NT2/D1 (cell line): ENCODE data around the gene SLC32A1.

Experiments
- DNase-seq: peaks from one replicate; pipeline ENCODE4 v3.0.0-alpha.2; 2011; ENCODE audit warnings: low read depth, low spot score
- H3K27me3 ChIP-seq: 2 replicates; pipeline ENCODE4 v1.6.0; 2011; ENCODE audit warnings: mild to moderate bottlenecking; ENCODE audit not compliant: insufficient read length, insufficient read depth
- H3K36me3 ChIP-seq: 2 replicates; pipeline ENCODE4 v1.6.1; 2011; ENCODE audit warnings: mild to moderate bottlenecking, low read length, mixed read lengths; ENCODE audit not compliant: insufficient read depth, insufficient read length
- H3K4me1 ChIP-seq: 2 replicates; pipeline ENCODE4 v1.5.1; 2011; ENCODE audit not compliant: insufficient read depth, insufficient read length
- H3K4me3 ChIP-seq: 2 replicates; pipeline ENCODE4 v1.5.1; 2011; ENCODE audit warnings: low read depth; ENCODE audit not compliant: insufficient read length
- H3K9ac ChIP-seq: 2 replicates; pipeline ENCODE4 v1.6.0; 2011; ENCODE audit warnings: low read depth; ENCODE audit not compliant: insufficient read length
- H3K9me3 ChIP-seq: 2 replicates; pipeline ENCODE4 v1.5.1; 2011; ENCODE audit warnings: mild to moderate bottlenecking, low read length; ENCODE audit not compliant: insufficient read depth
- SUZ12 ChIP-seq: IDR thresholded peaks from 2 replicates; pipeline ENCODE4 v1.6.1; 2011; ENCODE audit not compliant: insufficient read length, insufficient read depth; ENCODE audit errors: extremely low read depth
- YY1 ChIP-seq: IDR thresholded peaks from 2 replicates; pipeline ENCODE4 v1.6.1; 2011; ENCODE audit not compliant: insufficient read length, insufficient read depth
- ZNF274 ChIP-seq: IDR thresholded peaks from 2 replicates; pipeline ENCODE4 v1.6.1; 2011; ENCODE audit warnings: mild to moderate bottlenecking, low read depth, low read length

SLC32A1 gene

GRCh38 chr20:38747495-38748096 lies 23.3 kb downstream of the SLC32A1 start:
- no peak for DNase-seq
- TF ChIP-seq YY1 (no peak), SUZ12 (no peak), ZNF274 (no peak)
- Histone ChIP-seq H3K36me3 (peaks cover 23% of the 10 kb centered on the region), H3K4me1 (peaks cover 4% of the 10 kb centered on the region), H3K27me3 (peaks cover 16% of the 10 kb centered on the region), H3K9ac (no peak overlapping the region), H3K9me3 (no peaks in the 10 kb centered on the region), H3K4me3 (no peak overlapping the region)

GRCh38 chr20:38748097-38748860 lies 24.0 kb downstream of the SLC32A1 start, which contains the start of gene ACTR5:
ACTR5 (plus strand) TSS chr20:38748460; CDS start chr20:38748479, 19 bp downstream.
- no peak for TF ChIP-seq ZNF274
- TF ChIP-seq YY1 = peak; percentile 83
- no peak for TF ChIP-seq SUZ12
- Histone ChIP-seq H3K9ac (peak within 1 kb of the TSS; percentile 98), H3K27me3 (peaks cover 16% of the 10 kb centered on the region), H3K4me3 (peak within 1 kb of the TSS; percentile 92), H3K9me3 (no peaks in the 10 kb centered on the region), H3K36me3 (peaks cover 29% of the 10 kb centered on the region), H3K4me1 (peaks cover 4% of the 10 kb centered on the region)
- peak; percentile 84 for DNase-seq

GRCh38 chr20:38748861-38749149 lies 24.5 kb downstream of the SLC32A1 start:
- TF ChIP-seq YY1 (no peak), SUZ12 (no peak), ZNF274 (no peak)
- Histone ChIP-seq H3K9me3 (no peaks in the 10 kb centered on the region), H3K4me1 (peaks cover 4% of the 10 kb centered on the region), H3K4me3 (peak overlapping the region; percentile 92), H3K9ac (peak overlapping the region; percentile 98), H3K36me3 (peaks cover 31% of the 10 kb centered on the region), H3K27me3 (peaks cover 16% of the 10 kb centered on the region)
- DNase-seq = no peak

- H3K36me3 ChIP-seq = peaks cover 52% of the 10 kb centered on the region
- no peak for TF ChIP-seq SUZ12
- TF ChIP-seq ZNF274 = no peak
- TF ChIP-seq YY1 = no peak
- DNase-seq = no peak
- H3K27me3 ChIP-seq = peaks cover 12% of the 10 kb centered on the region
- H3K4me3 ChIP-seq = no peak overlapping the region
- H3K4me1 ChIP-seq = peaks cover 4% of the 10 kb centered on the region
- H3K9me3 ChIP-seq = no peaks in the 10 kb centered on the region
- H3K9ac ChIP-seq = no peak overlapping the region
Measured at GRCh38 chr20:38751360-38751976, 27.2 kb downstream of the SLC32A1 start.

- H3K4me3 ChIP-seq = no peak overlapping the region
- H3K4me1 ChIP-seq = peaks cover 4% of the 10 kb centered on the region
- H3K27me3 ChIP-seq = peaks cover 7% of the 10 kb centered on the region
- no peak overlapping the region for H3K9ac ChIP-seq
- no peak for TF ChIP-seq SUZ12
- no peak for TF ChIP-seq YY1
- TF ChIP-seq ZNF274 = no peak
- H3K36me3 ChIP-seq = peaks cover 57% of the 10 kb centered on the region
- no peaks in the 10 kb centered on the region for H3K9me3 ChIP-seq
- no peak for DNase-seq
Measured at GRCh38 chr20:38752029-38752428, 27.7 kb downstream of the SLC32A1 start.

- H3K4me1 ChIP-seq = no peaks in the 10 kb centered on the region
- no peaks in the 10 kb centered on the region for H3K27me3 ChIP-seq
- no peaks in the 10 kb centered on the region for H3K9me3 ChIP-seq
- no peak for TF ChIP-seq SUZ12
- TF ChIP-seq ZNF274 = no peak
- no peak for TF ChIP-seq YY1
- peaks cover 83% of the 10 kb centered on the region for H3K36me3 ChIP-seq
- no peak overlapping the region for H3K4me3 ChIP-seq
- no peak for DNase-seq
- no peak overlapping the region for H3K9ac ChIP-seq
Measured at GRCh38 chr20:38754924-38755323, 30.6 kb downstream of the SLC32A1 start.

- H3K9me3 ChIP-seq = no peaks in the 10 kb centered on the region
- H3K9ac ChIP-seq = no peak overlapping the region
- peaks cover 84% of the 10 kb centered on the region for H3K36me3 ChIP-seq
- TF ChIP-seq YY1 (no peak), SUZ12 (no peak), ZNF274 (no peak)
- no peaks in the 10 kb centered on the region for H3K27me3 ChIP-seq
- no peak for DNase-seq
- no peak overlapping the region for H3K4me3 ChIP-seq
- H3K4me1 ChIP-seq = no peaks in the 10 kb centered on the region
Measured at GRCh38 chr20:38755324-38755910, 31.1 kb downstream of the SLC32A1 start.
